GM11168 (cell line): Measurements from ENCODE around the gene USH2A.

Experiments used
- in situ Hi-C: fragments of 300-500 bp; cut with MboI; formaldehyde crosslinking; loops from one replicate; pipeline ENCODE4 v1.12.0; 2022; ENCODE audit warnings: low sequenced_read_pairs; ENCODE audit not compliant: unreplicated experiment

USH2A gene

GRCh38 chr1:215589650-215590435 is 833.4 kb downstream of the USH2A start:
- in situ Hi-C loops = no loop called here

- in situ Hi-C loops = no loop called here
Observed at GRCh38 chr1:215584389-215584788, 838.9 kb downstream of the USH2A start.

- in situ Hi-C loops = no loop called here
Observed at GRCh38 chr1:215583185-215583749, 840.0 kb downstream of the USH2A start.

GRCh38 chr1:215581896-215582295 is 841.4 kb downstream of the USH2A start:
- in situ Hi-C loops = no loop called here
